Breast epithelium (tissue), 3 donors: Measurements from ENCODE around the gene ROCK2.

Experiments
- POLR2A ChIP-seq: fragments of 450-650 bp; IDR thresholded peaks from one replicate; pipeline ENCODE4 v1.6.1; 2016; ENCODE audit warnings: antibody characterized with exemption, mild to moderate bottlenecking, moderate library complexity
- POLR2AphosphoS5 ChIP-seq, 3 donors: sonication (generic); formaldehyde crosslinking; IDR thresholded peaks; one replicate each; pipeline ENCODE4 v1.6.1; 2017; ENCODE audit warnings: antibody characterized with exemption in 3 of 3

GRCh38 chr2:11379558-11379957 lies 35.1 kb upstream of the ROCK2 start:
- TF ChIP-seq POLR2A = no peak
- TF ChIP-seq POLR2AphosphoS5 (IDR thresholded peaks at IDR 0.05) = peak in 1 of 3 donors; percentile 42
